PC-9 (cell line): ENCODE measurements around the gene DIDO1. TPM values are rescaled to one million over a fixed set of nuclear protein-coding genes. Genes with fewer than 3 reads are reported as not detected.

Experiments
- BruUV-seq: library from RNA; stranded (reverse); fragments of 400-500 nt; replicated peaks from 2 replicates; lab custom pipeline; 2021; lab: Mats Ljungman, UMichigan
- CTCF ChIA-PET: fragments of 300-600 bp; sonication (Branson Sonifier 250); formaldehyde crosslinking; loops from one replicate; lab custom pipeline; 2022; ENCODE audit warnings: antibody characterized with exemption; lab: Charles Lee
- POLR2A ChIA-PET: fragments of 300-600 bp; sonication (Branson Sonifier 250); formaldehyde crosslinking; loops from one replicate; lab custom pipeline; 2022; ENCODE audit warnings: antibody characterized with exemption; ENCODE audit not compliant: unreplicated experiment; lab: Charles Lee
- DNase-seq, 2 experiments: peaks; one replicate each; pipeline versions ENCODE4 v3.0.0 to v3.0.0-alpha.2; 2015 to 2022; ENCODE audit warnings: mixed read lengths in 1 of 2
- H2AFZ ChIP-seq: fragments of 200-600 bp; sonication (generic); 2 replicates; pipeline ENCODE4 v1.8.1; 2017; ENCODE audit warnings: antibody characterized with exemption
- H3F3A ChIP-seq: fragments of 200-600 bp; sonication (generic); 2 replicates; pipeline ENCODE4 v1.8.1; 2017; ENCODE audit warnings: antibody characterized with exemption, mild to moderate bottlenecking, low read depth; ENCODE audit not compliant: insufficient read depth
- H3K27ac ChIP-seq: fragments of 200-600 bp; sonication (generic); 2 replicates; pipeline ENCODE4 v1.6.1; 2016; ENCODE audit warnings: mixed run types
- H3K27me3 ChIP-seq: fragments of 200-600 bp; sonication (generic); 2 replicates; pipeline ENCODE4 v1.6.1; 2016; ENCODE audit warnings: low read depth, mixed run types; ENCODE audit not compliant: insufficient read depth
- H3K36me3 ChIP-seq: fragments of 200-600 bp; sonication (generic); 2 replicates; pipeline ENCODE4 v1.6.1; 2016; ENCODE audit warnings: low read depth, mixed run types
- H3K4me1 ChIP-seq: fragments of 200-600 bp; sonication (generic); replicated peaks from 2 replicates; pipeline ENCODE4 v1.6.1; 2016; ENCODE audit warnings: mixed run types; ENCODE audit not compliant: insufficient read depth
- H3K4me2 ChIP-seq: fragments of 200-600 bp; sonication (generic); 2 replicates; pipeline ENCODE4 v1.6.1; 2017; ENCODE audit warnings: mixed run types
- H3K4me3 ChIP-seq: fragments of 200-600 bp; sonication (generic); 2 replicates; pipeline ENCODE4 v1.6.1; 2016; ENCODE audit warnings: mixed run types
- H3K79me2 ChIP-seq: fragments of 200-600 bp; sonication (generic); 2 replicates; pipeline ENCODE4 v1.6.1; 2017; ENCODE audit warnings: low read depth, mixed run types
- H3K9me2 ChIP-seq: fragments of 200-600 bp; sonication (generic); 2 replicates; pipeline ENCODE4 v1.8.1; 2017; ENCODE audit warnings: mild to moderate bottlenecking; ENCODE audit not compliant: insufficient read depth
- H3K9me3 ChIP-seq: fragments of 200-600 bp; sonication (generic); 2 replicates; pipeline ENCODE4 v1.8.1; 2016; ENCODE audit warnings: low read depth; ENCODE audit not compliant: insufficient read depth
- H4K20me1 ChIP-seq: fragments of 200-600 bp; sonication (generic); 2 replicates; pipeline ENCODE4 v1.8.1; 2017; ENCODE audit not compliant: insufficient read depth
- CTCF ChIP-seq: fragments of 200-600 bp; sonication (generic); conservative IDR thresholded peaks from 2 replicates; pipeline ENCODE4 v1.6.1; 2017; ENCODE audit warnings: mixed run types, antibody characterized with exemption, mild to moderate bottlenecking, moderate library complexity
- EZH2 ChIP-seq: fragments of 200-600 bp; sonication (generic); IDR thresholded peaks from 2 replicates; pipeline ENCODE4 v1.8.0; 2017; ENCODE audit warnings: antibody characterized with exemption, low read depth
- intact Hi-C: fragments of 100-400 bp; cut with micrococcal nuclease; formaldehyde crosslinking; loops from one replicate; pipeline ENCODE4 v1.10.0; 2022; ENCODE audit not compliant: unreplicated experiment
- total RNA-seq: library from RNA; stranded (reverse); gene quantifications from 2 replicates; pipeline ENCODE4 v1.2.3, GENCODE V29; 2021

Gene DIDO1
- total RNA-seq, 1 experiment from 2014 or later: 61.4 TPM

GRCh38 chr20:62951143-62951895 is 25.0 kb upstream of the DIDO1 start:
- no TSS peak for BruUV-seq
- Histone ChIP-seq H3K27me3 (no peaks in the 10 kb centered on the region), H3F3A (no peaks in the 10 kb centered on the region), H3K9me3 (no peaks in the 10 kb centered on the region), H3K79me2 (no peaks in the 10 kb centered on the region), H3K4me1 (no peaks in the 10 kb centered on the region), H3K4me3 (no peak overlapping the region), H2AFZ (no peak overlapping the region), H3K9me2 (no peaks in the 10 kb centered on the region), H3K36me3 (peaks cover 11% of the 10 kb centered on the region; the same call in 1 of the 2 replicates), H3K4me2 (no peak overlapping the region), H4K20me1 (peaks cover 13% of the 10 kb centered on the region; the same call in 1 of the 2 replicates), H3K27ac (no peak overlapping the region)
- DNase-seq: no peak
- POLR2A ChIA-PET: interaction anchor here (0.7 kb wide), 1 partner anchor 13 kb away, joined by 3 read pairs; no protein-coding TSS in a partner anchor
- CTCF ChIA-PET: no interaction called here
- intact Hi-C loops: no loop called here
- TF ChIP-seq CTCF: no peak
- no peak for TF ChIP-seq EZH2

GRCh38 chr20:62950741-62951140 is 24.4 kb upstream of the DIDO1 start:
- Histone ChIP-seq H3K9me3 (no peaks in the 10 kb centered on the region), H3K36me3 (peaks cover 11% of the 10 kb centered on the region; the same call in 1 of the 2 replicates), H3K9me2 (no peaks in the 10 kb centered on the region), H3K79me2 (no peaks in the 10 kb centered on the region), H3K4me3 (no peak overlapping the region), H3K4me1 (no peaks in the 10 kb centered on the region), H2AFZ (no peak overlapping the region), H3K27me3 (no peaks in the 10 kb centered on the region), H3F3A (no peaks in the 10 kb centered on the region), H3K27ac (no peak overlapping the region), H3K4me2 (no peak overlapping the region), H4K20me1 (peaks cover 19% of the 10 kb centered on the region)
- TF ChIP-seq EZH2 (no peak), CTCF (no peak)
- DNase-seq: no peak
- CTCF ChIA-PET: no interaction called here
- POLR2A ChIA-PET: no interaction called here
- intact Hi-C loops: no loop called here
- BruUV-seq: no TSS peak

GRCh38 chr20:62949962-62950361 is 23.7 kb upstream of the DIDO1 start:
- Histone ChIP-seq H3F3A (no peaks in the 10 kb centered on the region), H3K36me3 (peaks cover 11% of the 10 kb centered on the region; the same call in 1 of the 2 replicates), H3K9me3 (no peaks in the 10 kb centered on the region), H2AFZ (no peak overlapping the region), H3K4me2 (no peak overlapping the region), H3K27me3 (no peaks in the 10 kb centered on the region), H3K79me2 (no peaks in the 10 kb centered on the region), H3K9me2 (no peaks in the 10 kb centered on the region), H4K20me1 (peaks cover 22% of the 10 kb centered on the region), H3K4me3 (no peak overlapping the region), H3K4me1 (no peaks in the 10 kb centered on the region), H3K27ac (no peak overlapping the region)
- ChIA-PET CTCF (no interaction called here), POLR2A (no interaction called here)
- intact Hi-C loops: no loop called here
- BruUV-seq: no TSS peak
- no peak for DNase-seq
- TF ChIP-seq EZH2: no peak
- no peak for TF ChIP-seq CTCF
